MM.1S (cell line): ENCODE measurements around the gene TCF7L2.

ENCODE experiments used
- EZH2 ChIP-seq: fragments of 300-600 bp; sonication (generic); optimal IDR thresholded peaks from 2 replicates; pipeline ENCODE3; 2017; ENCODE audit warnings: low read depth, mild to moderate bottlenecking, antibody characterized with exemption, low read length, mixed read lengths
- EZH2phosphoT487 ChIP-seq: fragments of 300-600 bp; sonication (generic); IDR thresholded peaks from 2 replicates; pipeline ENCODE4 v1.6.1; 2018; ENCODE audit warnings: antibody characterized with exemption, low read length
- TF ChIP-seq, protein P1 (sequence below): fragments of 300-600 bp; sonication (generic); IDR thresholded peaks from 2 replicates; pipeline ENCODE4 v1.5.1; 2016; ENCODE audit warnings: antibody characterized with exemption, low read length, mixed read lengths

DNA sequence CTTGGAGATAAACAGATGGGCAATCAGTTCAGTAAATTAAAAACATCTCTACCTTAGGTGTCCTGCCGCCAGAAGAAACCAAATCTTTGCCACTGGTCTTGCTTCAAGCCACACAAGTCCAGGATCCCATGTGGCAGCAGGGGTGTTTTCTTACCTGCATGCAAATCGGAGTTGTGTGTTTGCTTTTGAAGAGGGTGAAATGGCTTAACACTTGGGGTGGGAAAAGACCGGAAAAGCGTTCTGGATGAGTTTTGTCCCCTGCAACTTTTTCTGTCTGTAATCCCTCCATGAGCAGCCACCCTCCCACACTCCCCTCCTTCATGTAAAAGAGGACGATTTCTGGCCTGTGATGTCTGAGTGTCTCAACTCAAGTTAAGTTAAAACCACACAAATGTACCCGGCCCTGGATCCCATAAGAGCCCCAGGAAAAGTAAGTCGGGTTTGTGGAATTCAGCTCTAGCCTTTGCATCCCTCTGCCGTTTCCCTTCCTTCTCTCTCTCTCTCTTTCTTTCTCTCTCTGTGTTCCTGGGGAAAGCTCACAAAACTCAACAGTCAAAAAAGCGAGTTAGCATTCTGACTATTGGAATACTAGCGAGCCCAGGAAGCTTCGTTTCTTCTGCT lies 178.5 kb downstream of the TCF7L2 start:
- TF ChIP-seq, protein P1, sequence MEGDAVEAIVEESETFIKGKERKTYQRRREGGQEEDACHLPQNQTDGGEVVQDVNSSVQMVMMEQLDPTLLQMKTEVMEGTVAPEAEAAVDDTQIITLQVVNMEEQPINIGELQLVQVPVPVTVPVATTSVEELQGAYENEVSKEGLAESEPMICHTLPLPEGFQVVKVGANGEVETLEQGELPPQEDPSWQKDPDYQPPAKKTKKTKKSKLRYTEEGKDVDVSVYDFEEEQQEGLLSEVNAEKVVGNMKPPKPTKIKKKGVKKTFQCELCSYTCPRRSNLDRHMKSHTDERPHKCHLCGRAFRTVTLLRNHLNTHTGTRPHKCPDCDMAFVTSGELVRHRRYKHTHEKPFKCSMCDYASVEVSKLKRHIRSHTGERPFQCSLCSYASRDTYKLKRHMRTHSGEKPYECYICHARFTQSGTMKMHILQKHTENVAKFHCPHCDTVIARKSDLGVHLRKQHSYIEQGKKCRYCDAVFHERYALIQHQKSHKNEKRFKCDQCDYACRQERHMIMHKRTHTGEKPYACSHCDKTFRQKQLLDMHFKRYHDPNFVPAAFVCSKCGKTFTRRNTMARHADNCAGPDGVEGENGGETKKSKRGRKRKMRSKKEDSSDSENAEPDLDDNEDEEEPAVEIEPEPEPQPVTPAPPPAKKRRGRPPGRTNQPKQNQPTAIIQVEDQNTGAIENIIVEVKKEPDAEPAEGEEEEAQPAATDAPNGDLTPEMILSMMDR: no peak
- TF ChIP-seq EZH2 (no peak), EZH2phosphoT487 (no peak)
